ENCODE results near the gene HOXC10. TPM values are rescaled to one million over a fixed set of nuclear protein-coding genes. Genes with fewer than 3 reads are reported as not detected.

Gene HOXC10
- total and polyA plus RNA-seq, 9 donors: 0.15 to 15.4 (median 2.0) TPM; not detected in 2

DNA sequence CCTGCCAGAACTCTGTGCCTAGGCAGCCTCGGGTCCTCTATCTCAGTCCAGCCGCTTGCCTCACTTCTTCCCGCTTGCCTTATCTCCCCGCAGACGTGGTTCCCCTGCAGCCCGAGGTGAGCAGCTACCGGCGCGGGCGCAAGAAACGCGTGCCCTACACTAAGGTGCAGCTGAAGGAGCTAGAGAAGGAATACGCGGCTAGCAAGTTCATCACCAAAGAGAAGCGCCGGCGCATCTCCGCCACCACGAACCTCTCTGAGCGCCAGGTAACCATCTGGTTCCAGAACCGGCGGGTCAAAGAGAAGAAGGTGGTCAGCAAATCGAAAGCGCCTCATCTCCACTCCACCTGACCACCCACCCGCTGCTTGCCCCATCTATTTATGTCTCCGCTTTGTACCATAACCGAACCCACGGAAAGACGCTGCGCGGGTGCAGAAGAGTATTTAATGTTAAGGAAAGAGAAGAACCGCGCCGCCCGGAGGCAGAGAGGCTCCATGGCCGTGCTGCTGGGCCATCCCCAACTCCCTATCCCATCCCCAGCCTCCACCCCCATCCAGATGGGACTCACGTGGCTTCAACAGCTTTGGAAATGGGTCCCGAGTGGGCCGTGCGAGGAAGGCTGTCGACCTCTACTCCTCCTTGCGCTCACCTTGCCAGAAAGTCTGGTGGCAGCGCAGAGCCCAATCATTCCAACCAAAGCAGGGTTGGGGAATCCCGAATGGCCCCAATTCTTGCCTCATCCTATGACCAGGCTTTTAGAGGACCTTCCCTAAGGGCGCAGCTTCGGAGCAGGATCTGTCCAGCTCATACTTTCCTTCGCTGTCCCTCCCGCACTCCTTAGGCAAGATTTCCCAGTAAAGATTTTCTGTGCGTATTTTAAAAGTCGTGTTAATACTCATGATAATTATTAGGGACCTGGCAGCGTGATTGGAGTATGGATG is 39.8 kb upstream of the HOXC10 start:
- no peak overlapping the region for H3K4me3 ChIP-seq
- TF ChIP-seq, protein P1, sequence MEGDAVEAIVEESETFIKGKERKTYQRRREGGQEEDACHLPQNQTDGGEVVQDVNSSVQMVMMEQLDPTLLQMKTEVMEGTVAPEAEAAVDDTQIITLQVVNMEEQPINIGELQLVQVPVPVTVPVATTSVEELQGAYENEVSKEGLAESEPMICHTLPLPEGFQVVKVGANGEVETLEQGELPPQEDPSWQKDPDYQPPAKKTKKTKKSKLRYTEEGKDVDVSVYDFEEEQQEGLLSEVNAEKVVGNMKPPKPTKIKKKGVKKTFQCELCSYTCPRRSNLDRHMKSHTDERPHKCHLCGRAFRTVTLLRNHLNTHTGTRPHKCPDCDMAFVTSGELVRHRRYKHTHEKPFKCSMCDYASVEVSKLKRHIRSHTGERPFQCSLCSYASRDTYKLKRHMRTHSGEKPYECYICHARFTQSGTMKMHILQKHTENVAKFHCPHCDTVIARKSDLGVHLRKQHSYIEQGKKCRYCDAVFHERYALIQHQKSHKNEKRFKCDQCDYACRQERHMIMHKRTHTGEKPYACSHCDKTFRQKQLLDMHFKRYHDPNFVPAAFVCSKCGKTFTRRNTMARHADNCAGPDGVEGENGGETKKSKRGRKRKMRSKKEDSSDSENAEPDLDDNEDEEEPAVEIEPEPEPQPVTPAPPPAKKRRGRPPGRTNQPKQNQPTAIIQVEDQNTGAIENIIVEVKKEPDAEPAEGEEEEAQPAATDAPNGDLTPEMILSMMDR (IDR thresholded peaks at IDR 0.05): no peak
- TF ChIP-seq EP300 (IDR thresholded peaks at IDR 0.05): no peak
- no peak for TF ChIP-seq POLR2A (IDR thresholded peaks at IDR 0.05)
- no peaks in the 10 kb centered on the region for H3K4me1 ChIP-seq (ENCODE audit: insufficient read depth)
- intact Hi-C loops (cut with DNase I): no loop called here
- H3K36me3 ChIP-seq: no peaks in the 10 kb centered on the region
- no peaks in the 10 kb centered on the region for H3K9me3 ChIP-seq
- no peak for DNase-seq
- 5 to 12% (median 5%) methylated on average over 51 of the region's 51 CpGs for WGBS, 3 donors
- peaks cover 3% of the 10 kb centered on the region for H3K27me3 ChIP-seq
- no peak overlapping the region for H3K27ac ChIP-seq

DNA sequence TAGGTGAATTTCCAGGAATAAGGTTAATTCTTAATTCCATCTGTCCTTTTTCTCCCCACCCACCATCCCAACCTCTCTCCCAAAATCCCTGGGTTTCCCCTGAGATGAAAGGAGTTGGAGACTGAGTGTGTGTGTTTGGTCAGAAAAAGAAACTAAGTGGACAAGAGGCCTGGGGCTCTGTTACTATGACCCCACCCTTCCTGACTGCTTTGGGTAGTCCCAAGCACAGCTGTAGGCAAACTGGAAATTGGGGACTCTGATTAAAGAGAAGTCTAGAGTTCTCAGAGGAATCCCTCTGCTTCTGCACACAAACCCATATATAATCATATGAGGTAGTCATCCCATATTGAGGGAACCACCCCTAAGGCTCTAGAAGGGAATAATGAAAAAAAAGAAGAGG is 37.2 kb upstream of the HOXC10 start:
- Histone ChIP-seq H3K4me3 (no peak overlapping the region), H3K27ac (no peak overlapping the region), H3K4me1 (ENCODE audit: insufficient read depth) (peaks cover 4% of the 10 kb centered on the region), H3K27me3 (peaks cover 7% of the 10 kb centered on the region), H3K9me3 (no peaks in the 10 kb centered on the region), H3K36me3 (no peaks in the 10 kb centered on the region)
- TF ChIP-seq, protein P1 (IDR thresholded peaks at IDR 0.05): no peak
- no peak for TF ChIP-seq POLR2A (IDR thresholded peaks at IDR 0.05)
- TF ChIP-seq EP300 (IDR thresholded peaks at IDR 0.05): no peak
- no peak for DNase-seq
- intact Hi-C loops (cut with DNase I): no loop called here

DNA sequence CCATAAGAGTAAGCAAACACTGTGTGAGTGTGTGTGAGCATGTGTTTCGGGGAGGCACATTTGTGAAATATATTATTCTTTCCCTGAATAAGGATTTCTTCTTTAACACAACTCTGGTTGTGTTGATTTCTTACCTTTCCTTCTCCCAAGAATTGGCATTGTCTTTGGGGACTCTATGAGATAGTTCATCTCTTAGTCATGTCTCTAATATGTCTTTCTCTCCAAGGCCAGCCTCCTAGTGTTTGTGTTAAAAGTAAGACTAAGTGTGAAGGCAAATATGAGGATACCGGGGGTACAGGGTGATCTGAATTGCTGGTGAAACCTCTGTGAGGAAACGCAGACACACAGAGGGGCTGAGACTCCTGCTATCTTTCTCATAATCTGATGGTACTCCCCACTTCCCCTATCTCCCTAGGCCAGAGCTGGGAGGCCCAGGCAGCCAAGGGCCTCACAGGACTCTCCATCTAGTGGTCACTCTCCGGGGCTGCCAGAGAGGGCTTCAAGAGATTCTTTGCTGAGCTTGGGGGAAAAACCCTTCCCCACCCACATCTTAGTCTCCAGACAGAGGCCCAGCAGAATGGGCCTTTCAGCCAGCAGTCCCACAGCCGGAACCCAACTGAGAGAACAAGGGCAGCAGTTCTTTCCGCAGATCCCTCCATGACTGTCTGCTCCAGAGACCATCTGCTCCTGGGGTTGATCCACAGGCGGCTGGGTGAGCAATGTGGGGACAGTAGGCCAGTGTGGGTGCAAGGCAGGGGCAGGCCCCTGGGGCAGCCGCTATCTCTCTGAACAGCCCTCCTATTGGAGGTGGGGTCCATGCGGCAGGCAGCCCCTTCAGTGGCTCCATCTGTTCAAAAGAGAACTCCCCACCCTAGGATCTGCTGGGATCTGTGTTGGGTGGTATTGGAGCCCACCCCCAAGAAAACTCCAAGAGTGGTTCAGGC is 36.0 kb upstream of the HOXC10 start:
- Histone ChIP-seq H3K27me3 (peaks cover 10% of the 10 kb centered on the region), H3K4me1 (ENCODE audit: insufficient read depth) (peaks cover 4% of the 10 kb centered on the region), H3K36me3 (no peaks in the 10 kb centered on the region), H3K27ac (no peak overlapping the region), H3K4me3 (no peak overlapping the region), H3K9me3 (no peaks in the 10 kb centered on the region)
- TF ChIP-seq, protein P1 (IDR thresholded peaks at IDR 0.05): no peak
- TF ChIP-seq EP300 (IDR thresholded peaks at IDR 0.05): no peak
- TF ChIP-seq POLR2A (IDR thresholded peaks at IDR 0.05): no peak
- DNase-seq: no peak
- WGBS, 3 donors: 67 to 81% (median 75%) methylated on average over 8 to 9 of the region's 9 CpGs
- intact Hi-C loops (cut with DNase I): no loop called here

DNA sequence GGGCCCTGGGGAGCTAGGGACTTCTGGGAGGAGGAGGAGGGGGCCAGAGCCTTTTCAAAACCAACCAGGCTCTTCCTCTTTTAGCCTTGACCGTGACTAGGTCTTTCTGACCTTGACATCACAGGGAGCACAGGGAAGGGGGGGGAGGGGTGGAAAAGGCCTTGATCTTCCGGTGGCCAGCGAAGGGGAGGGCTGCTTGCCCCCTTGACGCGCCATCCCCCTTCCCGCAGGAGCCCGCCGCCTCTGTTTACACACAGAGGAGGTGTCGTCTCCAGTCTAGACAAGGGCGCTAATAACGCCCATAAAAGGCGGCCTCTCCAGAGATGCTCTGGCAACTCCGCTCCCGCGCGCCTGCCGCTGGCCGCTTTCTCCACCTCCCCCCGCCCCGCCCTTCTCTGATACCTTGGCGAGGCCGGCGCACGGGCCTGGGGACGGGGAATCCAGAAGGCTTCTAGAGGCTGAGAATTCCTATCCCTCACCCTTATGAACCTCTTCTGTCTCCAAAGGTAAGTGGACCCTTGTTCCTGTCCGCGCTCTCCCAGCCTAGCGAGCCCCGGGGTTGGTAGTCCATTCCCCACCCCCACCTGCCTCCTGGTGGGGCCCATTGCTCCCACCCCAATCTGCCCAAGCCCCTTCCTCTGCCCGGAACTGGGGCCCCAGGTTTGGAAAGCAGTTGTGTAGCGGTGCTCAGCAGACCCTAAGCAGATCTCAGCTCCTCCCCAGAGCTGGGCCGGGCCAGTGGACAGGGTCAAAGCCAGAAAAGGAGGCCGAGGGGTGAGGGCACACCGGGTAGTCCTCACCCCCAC is 35.1 kb upstream of the HOXC10 start:
- Histone ChIP-seq H3K4me1 (ENCODE audit: insufficient read depth) (peaks cover 4% of the 10 kb centered on the region), H3K27ac (no peak overlapping the region), H3K27me3 (peaks cover 11% of the 10 kb centered on the region), H3K9me3 (no peaks in the 10 kb centered on the region), H3K36me3 (no peaks in the 10 kb centered on the region), H3K4me3 (no peak overlapping the region)
- DNase-seq: no peak
- WGBS, 3 donors: 5 to 11% (median 6%) methylated on average over 34 of the region's 34 CpGs
- intact Hi-C loops (cut with DNase I): no loop called here
- TF ChIP-seq, protein P1 (IDR thresholded peaks at IDR 0.05): no peak
- no peak for TF ChIP-seq EP300 (IDR thresholded peaks at IDR 0.05)
- TF ChIP-seq POLR2A (IDR thresholded peaks at IDR 0.05): no peak

All from ovary (tissue), 9 donors.